ENCODE results near the gene PGBD5.

The PGBD5 gene

GRCh38 chr1:230279583-230279945 is 146.6 kb downstream of the PGBD5 start:
- DNase-seq (ENCODE audit: low read depth) = no peak

DNA sequence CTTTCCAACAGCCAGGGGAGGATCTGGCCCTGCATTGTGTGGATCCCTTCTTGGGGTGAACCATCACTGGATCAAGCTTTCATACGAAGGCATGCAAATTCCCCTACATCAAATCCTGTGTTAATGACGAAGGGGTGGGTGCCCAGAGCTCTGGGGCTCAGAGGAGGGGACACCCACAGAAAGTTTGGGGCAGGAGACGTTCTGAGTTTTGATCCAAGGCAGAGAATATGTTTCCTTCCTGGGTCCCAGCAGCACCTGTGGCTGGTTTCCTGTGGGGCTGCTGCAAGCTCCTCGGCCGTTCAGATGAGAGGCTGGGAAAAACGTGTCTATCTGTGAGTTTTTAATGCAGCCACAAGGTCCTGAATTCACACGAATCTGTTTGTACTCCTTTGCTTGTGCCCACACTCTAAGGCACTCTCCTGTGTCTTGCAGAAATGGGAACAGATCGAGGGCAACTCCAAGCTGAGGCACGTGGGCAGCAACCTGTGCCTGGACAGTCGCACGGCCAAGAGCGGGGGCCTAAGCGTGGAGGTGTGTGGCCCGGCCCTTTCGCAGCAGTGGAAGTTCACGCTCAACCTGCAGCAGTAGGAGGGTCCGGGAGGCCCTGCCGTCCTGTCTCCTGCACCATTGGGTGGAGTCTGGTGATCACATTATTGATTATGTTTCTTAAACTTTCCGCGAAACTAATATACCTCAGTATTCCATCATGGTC is 147.1 kb downstream of the PGBD5 start:
- no peak for DNase-seq (ENCODE audit: low read depth)

DNA sequence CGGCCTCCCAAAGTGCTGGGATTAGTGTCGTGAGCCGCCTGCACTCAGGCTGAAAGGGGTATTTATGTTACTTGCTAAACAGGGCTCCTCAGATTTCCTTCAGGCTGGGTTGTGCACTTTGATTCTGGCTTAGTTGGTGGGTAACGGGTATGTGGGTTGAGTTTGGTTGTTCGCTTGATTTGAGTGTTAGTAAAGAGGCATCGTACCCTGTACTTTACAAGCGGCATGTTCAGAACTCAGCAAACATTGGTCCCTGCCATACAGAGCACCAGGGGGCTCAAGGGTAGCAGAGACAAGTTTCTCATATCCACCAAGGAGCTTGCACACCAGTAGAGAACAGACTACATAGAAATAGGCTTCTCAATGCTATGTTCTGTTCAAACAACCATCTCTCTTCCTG is 147.8 kb downstream of the PGBD5 start:
- DNase-seq (ENCODE audit: low read depth) = no peak

DNA sequence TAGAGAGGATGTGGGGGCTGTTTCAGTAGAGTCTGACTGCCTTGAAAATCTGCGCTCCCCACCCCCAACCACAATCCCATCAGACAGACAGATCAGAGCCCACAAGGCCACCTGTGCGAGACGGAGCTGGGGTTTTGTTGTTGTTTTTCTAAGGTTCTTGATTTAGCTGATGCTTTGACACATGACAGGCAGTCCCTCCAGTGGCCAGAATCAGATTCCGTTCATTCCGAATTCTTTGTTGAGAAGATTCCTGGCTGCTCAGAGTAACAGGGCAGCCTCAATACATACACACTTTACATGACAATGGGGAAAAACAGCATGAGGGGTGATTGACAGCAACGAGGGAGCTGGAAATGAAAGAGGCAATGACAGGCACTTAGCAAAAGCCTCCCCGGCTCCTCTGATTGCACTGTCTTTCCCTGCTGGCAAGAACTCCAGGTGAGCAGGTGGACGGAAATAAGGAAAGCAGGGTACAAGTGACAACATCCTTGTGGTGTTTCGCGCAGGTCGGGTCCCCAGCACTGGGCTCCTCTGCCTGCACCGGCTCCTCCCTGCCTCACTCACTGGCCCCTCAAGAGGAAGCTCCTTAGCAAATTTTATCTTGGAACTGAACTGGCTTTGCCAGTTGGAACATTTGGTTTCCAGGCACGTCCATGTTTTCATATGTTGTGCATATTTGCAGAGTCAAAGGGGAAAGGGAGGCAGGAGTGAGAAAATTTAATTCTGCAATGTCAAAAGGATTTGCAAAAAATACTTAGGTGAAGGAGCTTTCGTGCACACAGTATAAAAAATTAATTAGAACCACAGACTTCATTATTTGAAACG is 148.7 kb downstream of the PGBD5 start:
- DNase-seq (ENCODE audit: low read depth) = no peak

DNA sequence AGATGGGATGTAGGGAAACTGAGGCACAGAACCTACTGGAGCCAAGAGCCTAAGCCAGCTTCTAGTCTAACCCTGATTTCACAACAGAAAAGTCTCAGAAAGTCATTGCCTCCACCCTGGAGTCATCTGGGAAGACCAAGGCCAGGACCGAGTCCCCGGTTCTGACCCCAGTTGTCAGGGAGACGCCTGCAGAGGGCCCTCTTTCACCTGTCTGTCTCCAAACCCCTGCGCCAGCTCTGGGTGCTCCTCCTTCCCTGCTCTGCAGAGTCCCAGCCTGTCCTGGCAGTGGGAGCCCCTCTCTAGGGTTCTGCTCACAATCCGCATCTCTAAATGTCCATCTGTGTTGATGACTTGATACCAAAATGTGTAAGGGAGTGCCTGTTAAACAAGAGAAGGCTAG is 149.7 kb downstream of the PGBD5 start:
- DNase-seq (ENCODE audit: low read depth) = no peak

GRCh38 chr1:230274254-230274653 is 151.9 kb downstream of the PGBD5 start:
- DNase-seq (ENCODE audit: low read depth) = no peak

- DNase-seq (ENCODE audit: low read depth) = no peak
Measured at GRCh38 chr1:230273141-230273710, 152.9 kb downstream of the PGBD5 start.

DNA sequence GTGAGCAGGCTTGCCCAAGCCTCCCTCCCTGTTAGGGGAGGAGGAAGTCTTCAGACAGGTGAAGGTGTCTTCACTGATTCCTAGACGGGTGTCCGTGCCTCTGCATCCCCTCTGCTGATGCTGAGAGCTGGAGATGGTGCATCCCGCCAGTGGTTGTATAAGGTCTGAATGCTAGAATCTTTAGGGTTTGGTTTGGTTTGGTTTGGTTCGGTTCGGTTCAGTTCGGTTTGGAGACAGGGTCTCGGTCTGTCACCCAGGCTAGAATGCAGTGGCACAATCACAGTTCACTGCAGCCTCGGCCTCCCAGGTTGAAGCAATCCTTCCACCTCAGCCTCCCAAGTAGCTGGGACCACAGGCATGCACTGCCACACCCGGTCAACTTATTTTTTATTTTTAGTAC is 153.6 kb downstream of the PGBD5 start:
- no peak for DNase-seq (ENCODE audit: low read depth)

GRCh38 chr1:230271300-230272035 is 154.7 kb downstream of the PGBD5 start:
- DNase-seq (ENCODE audit: low read depth) = no peak

GRCh38 chr1:230270559-230271281 is 155.4 kb downstream of the PGBD5 start:
- no peak for DNase-seq (ENCODE audit: low read depth)

DNA sequence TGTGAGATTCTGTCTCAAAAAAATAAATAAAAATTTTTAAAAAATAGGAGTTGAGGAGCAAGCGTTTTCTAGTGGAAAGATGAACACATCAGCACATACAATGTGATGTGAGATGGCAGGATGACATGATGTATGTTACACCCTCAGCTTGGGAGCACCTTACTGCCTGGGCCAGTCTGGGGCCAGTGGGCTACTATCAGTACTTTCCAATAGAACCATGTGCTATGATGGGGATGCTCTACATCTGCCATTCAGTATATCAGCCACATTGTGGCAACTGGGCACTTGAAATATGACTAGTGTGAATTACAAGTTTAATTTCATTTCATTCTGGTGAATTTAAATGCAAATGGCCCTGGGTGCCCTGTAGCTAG is 156.0 kb downstream of the PGBD5 start:
- no peak for DNase-seq (ENCODE audit: low read depth)

DNA sequence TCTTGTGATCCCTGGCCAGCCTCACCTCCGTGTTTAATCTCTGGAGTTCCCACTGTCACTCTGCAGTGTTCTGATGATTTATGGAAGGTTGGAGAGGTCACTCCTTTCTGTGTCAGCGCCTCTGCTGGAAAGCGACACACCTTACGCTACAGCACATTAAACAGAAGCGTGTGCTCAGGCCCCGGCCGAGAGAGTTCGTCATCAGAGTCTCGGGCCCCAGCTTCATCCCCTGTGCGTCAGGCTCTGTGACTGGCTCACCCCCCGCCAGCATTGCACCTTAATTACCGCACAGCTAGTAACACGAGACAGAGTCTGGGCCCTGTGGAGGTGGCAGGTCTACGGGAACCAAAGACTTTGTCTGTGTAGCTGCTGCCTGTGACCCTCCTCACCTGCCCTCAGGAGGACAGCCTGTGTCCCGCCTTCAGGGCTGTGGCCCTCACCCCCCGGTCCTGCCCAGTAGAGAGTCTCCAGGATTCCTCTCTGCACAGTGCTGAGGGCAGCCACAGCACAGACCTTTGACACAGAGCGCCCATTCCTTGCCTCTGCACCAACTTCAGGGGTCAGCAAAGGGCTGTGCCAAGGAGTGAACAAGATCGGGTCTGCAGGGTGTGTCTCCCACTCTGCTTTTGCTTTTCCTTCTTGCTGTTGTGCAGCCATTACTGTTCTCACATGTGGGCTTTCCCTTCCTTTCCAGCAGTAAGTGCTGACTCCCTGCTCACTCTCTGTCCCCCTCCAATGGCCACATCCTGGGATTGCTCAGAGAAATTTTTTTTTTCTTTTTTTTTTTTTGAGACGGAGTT is 157.6 kb downstream of the PGBD5 start:
- DNase-seq (ENCODE audit: low read depth) = no peak

DNA sequence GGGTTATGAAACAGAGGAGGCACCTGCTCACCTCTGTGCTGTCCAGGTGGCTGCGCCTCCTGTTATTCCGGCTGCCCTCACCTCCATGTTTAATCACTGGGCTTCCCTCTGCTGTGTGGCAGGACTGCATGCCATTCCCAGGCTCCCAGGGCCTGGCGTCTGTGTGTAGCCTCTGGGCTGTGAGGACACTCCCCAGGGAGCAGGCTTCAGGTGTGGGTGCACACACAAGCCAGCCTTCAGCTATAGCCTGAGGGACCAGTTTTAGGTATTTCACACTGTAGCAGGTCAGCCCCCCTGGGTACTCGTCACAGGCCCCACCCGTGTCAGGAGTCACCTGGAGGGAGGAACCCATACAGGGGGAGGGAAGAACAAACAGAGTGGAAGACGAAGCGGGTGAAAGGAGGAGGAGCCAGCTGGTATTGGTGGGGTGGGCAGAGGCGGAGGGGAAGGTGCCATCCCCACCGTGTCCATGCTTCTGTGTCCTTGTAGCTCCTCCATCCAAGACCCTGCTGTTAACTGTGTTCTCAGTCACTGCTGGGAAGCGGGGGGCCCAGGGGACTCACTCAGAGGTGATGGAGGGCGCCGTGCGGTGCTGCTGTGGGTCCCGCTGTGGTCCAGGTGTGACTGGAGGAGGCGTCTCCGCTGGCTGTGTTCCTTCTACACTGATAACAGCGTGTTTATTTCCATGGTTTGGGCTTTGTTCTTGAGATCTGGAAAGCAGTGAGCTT is 158.6 kb downstream of the PGBD5 start:
- DNase-seq (ENCODE audit: low read depth) = no peak

GRCh38 chr1:230266456-230266855 is 159.7 kb downstream of the PGBD5 start:
- DNase-seq (ENCODE audit: low read depth) = no peak

DNA sequence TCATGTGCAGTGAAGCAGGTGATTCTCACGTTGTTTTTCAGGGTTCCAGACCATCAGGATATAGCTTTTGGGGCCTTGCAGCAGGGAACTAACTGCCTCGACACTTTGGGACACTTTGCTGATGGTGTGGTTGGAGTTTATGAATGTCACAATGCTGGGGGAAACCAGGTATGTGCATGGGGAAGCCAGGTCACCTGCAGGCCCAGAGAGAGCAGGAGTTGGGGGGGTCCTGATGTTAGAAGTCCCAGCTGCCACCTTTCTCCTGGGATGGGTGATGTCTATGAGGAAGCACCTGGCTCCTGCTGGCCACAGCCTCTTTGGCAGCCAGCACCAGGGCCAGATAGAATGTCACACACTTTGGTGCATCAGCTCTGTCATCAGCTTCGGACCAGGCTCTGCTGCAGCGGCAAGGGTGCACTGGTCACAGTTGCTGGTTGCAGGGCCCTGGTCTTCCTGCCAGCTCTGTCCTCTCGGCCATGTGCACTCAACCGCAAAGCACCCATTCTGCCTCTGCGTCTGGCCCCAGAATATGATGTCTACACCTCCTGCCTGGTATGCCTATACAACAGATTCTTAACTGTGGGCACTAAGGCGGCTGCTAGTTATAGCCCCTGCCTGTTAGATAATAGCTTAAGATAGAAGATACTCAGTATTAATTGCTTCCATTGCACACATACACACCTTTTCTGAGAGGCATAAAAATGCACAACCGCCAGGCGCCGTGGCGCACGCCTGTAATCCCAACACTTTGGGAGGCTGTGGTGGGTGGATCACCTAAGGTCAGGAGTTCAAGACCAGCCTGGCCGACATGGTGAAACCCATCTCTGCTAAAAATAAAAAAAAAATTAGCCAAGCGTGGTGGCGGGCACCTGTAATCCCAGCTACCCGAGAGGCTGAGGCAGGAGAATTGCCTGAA is 160.7 kb downstream of the PGBD5 start:
- no peak for DNase-seq (ENCODE audit: low read depth)

All from stimulated activated CD4-positive, alpha-beta T cell treated with anti-CD3 and anti-CD28 coated beads, Interleukin-2, amount 100 ng/mL, for 4 hours (primary cell).